Fibroblast of pulmonary artery (primary cell): ENCODE data around the gene RPS24.
"Not testable (repeated sequence)": the region's sequence is repeated elsewhere in the genome, so short reads cannot be mapped to it uniquely, and the experiment has no call there.

ENCODE experiments used
- DNase-seq: peaks from one replicate; pipeline ENCODE4 v3.0.0-alpha.2; 2010; ENCODE audit warnings: low read depth
- H3K4me3 ChIP-seq: replicated peaks from 2 replicates; pipeline ENCODE4 v1.5.1; 2011; ENCODE audit warnings: low read depth, mild to moderate bottlenecking, control low read depth, low read length, moderate library complexity
- CTCF ChIP-seq: IDR thresholded peaks from 2 replicates; pipeline ENCODE4 v1.5.1; 2011; ENCODE audit warnings: mild to moderate bottlenecking, control low read depth, low read length, inconsistent platforms; ENCODE audit errors: missing control alignments

The RPS24 gene

GRCh38 chr10:78071857-78072179 is 38.2 kb downstream of the RPS24 start:
- no peak for DNase-seq
- no peak for TF ChIP-seq CTCF
- no peak overlapping the region for H3K4me3 ChIP-seq

- no peak overlapping the region for H3K4me3 ChIP-seq
- DNase-seq: no peak
- TF ChIP-seq CTCF: no peak
Measured at GRCh38 chr10:78072504-78072903, 38.8 kb downstream of the RPS24 start.

GRCh38 chr10:78075806-78076205 is 42.1 kb downstream of the RPS24 start:
- not testable (repeated sequence) for H3K4me3 ChIP-seq, DNase-seq

GRCh38 chr10:78078539-78079330 is 45.1 kb downstream of the RPS24 start:
- DNase-seq: no peak
- TF ChIP-seq CTCF: no peak
- no peak overlapping the region for H3K4me3 ChIP-seq

- no peak for TF ChIP-seq CTCF
- no peak for DNase-seq
- H3K4me3 ChIP-seq: no peak overlapping the region
Measured at GRCh38 chr10:78079411-78079810, 45.7 kb downstream of the RPS24 start.

- TF ChIP-seq CTCF: no peak
- DNase-seq: no peak
- no peak overlapping the region for H3K4me3 ChIP-seq
Measured at GRCh38 chr10:78081292-78081691, 47.6 kb downstream of the RPS24 start.

GRCh38 chr10:78082636-78083035 is 49.0 kb downstream of the RPS24 start:
- no peak overlapping the region for H3K4me3 ChIP-seq

More at GRCh38 chr10:78082636-78083035, 49.0 kb downstream of the RPS24 start:
- no peak for TF ChIP-seq CTCF
- DNase-seq: no peak
